HG02973 (cell line): ENCODE data around the gene ZDHHC9.
"Not testable (repeated sequence)": the region's sequence is repeated elsewhere in the genome, so short reads cannot be mapped to it uniquely, and the experiment has no call there.

Experiments used
- ATAC-seq: cut with Tn5 transposase; IDR thresholded peaks from one replicate; pipeline ENCODE4 v1.9.1; 2021; ENCODE audit warnings: moderate library complexity; ENCODE audit not compliant: unreplicated experiment

The ZDHHC9 gene

DNA sequence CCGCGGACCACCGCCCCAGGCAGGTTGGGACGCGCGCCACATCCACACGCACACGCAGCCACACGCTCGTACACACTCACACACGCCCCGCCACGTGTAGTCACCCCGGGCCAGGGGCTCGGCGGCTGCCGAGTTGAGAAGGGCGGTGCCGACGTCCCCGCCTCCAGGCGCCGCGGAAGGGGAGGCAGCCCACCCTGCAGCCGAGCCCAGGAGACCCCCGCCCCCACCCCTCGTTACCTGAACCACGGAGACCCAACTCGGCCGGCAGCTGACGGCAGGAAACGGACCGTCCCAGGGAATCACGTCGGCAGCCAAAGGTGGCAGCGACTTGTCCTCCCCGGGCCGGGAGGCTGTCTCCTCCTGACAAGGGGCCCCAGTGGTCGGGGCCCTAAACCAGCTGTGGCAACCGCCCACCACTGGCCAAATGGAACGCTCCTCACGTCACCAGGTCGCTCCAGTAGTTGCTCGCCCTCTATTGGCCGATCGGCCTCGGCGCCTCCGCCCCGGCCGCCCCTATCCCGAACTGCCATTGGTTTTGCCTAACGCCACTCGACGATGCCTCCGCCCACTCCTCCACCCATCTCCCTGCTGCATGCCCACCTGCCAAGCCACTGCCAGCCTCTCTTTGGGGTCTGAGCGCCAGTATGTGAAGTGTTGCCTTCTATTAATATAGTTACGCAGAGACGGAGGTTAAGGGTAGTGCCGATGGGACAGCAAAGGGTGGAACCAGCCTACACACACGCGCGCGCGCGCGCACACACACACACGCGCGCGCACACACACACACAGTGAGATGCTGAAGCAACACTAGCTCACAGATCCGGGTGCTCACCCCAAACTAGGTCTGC, at the start of gene ZDHHC9:
Gene ZDHHC9, minus strand, starts transcription at position 428 of the 848 bp plus-strand sequence. CDS start 1,941 bp downstream, outside the sequence.
- peak; percentile 99 for ATAC-seq

GRCh38 chrX:129877401-129877800, 33.7 kb upstream of the ZDHHC9 start:
- ATAC-seq, result no peak

DNA sequence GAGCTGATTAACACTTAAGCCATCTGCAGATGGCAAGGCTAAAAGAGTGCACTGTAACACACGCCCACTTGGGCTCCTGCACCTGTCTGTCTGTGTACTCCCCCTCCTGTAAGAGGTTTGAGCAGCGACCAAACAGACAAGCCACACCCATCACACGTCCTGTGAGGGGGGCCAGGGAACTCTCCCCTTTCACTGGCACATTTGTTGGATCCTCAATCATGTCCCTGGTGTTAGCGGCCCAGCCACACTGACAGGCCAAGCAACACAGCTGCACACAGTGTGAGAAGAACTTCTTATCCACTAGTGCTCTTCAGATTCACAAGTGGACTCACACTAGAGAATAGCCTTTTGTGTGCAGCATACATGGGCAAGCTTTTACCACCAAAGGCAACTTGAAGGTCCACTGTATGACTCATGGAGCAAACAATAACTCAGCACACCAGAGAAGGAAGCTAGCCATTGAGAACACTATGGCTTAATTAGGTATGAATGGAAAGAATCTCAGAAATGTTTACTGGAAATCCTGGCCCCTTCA, 33.2 kb upstream of the ZDHHC9 start:
- no peak for ATAC-seq

DNA sequence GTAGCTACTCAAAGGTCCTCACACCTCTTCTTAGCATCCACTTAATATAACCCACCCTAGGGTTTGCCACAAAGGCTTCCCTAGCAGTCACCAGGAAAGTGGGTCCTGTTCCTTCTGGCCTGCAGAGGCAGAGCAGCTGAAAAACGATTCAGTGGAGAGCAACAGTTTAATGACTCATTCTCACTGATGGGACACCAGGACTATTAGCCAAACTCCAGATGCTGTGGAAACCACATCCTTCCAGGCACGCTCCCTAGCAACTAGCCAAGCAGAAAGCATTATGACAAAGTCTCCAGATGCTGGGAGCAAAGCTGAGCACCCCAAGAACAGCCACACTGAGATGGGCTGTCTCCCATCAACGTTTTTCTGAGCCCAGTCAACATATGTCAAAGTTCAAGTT, 32.0 kb upstream of the ZDHHC9 start:
- no peak for ATAC-seq

DNA sequence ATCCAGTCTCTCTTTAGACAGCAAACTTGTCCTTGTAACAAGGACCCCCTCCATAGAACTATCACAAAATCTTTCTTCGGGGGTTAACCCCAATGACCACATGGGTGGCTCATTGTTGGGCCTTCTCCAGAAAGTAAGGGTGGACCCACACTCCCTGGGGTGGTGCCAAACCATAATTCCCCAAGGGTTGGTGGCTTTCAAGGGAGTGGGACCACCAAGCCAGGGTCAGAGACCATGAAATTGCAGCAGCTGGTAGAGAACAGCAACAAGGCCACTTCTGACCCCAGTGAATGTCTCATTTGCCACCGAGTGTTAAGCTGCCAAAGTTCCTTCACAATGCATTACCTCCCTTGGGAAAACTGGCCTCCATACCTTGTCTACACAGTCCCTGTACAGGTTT, 28.8 kb upstream of the ZDHHC9 start:
- ATAC-seq, result no peak

DNA sequence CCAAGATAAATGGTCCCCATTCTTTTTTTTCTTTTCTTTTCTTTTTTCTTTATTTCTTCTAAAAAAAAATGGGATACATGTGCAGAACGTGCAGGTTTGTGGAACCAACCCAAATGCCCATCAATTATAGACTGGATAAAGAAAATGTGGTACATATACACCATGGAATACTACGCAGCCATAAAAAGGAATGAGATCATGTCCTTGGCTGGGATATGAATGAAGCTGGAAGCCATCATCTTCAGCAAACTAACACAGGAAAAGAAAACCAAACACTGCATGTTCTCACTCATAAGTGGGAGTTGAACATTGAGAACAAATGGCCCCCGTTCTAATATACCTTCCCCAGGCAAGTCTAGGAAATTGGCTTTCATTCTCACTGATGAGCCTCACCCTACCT, 22.6 kb upstream of the ZDHHC9 start:
- not testable (repeated sequence) for ATAC-seq

DNA sequence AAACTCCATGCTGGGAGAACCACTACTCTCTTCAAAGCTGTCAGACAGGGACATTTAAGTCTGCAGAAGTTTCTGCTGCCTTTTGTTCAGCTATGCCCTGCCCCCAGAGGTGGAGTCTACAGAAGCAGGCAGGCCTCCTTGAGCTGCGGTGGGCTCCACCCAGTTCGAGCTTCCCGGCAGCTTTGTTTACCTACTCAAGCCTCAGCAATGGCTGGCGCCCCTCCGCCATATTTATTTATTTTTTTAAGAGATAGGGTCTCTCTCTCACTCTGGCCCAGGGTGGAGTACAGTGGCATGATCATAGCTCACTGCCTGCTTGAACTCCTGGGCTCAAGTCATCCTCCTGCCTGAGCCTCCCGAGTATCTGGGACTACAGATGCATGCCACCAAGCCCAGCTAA, 15.4 kb upstream of the ZDHHC9 start:
- ATAC-seq, result not testable (repeated sequence)

DNA sequence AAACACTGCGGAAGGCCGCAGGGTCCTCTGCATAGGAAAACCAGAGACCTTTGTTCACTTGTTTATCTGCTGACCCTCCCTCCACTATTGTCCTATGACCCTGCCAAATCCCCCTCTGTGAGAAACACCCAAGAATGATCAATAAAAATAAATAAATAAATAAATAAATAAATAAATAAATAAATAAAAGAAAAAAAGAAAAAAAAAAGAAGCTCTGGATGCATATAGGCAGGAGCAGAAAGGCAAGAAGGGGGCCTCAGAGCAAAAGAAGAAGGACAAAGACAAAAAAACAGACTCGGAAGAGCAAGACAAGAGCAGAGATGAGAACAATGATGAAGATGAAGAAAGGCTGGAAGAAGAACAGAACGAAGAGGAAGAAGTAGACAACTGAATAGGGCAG, 8.1 kb upstream of the ZDHHC9 start:
- ATAC-seq, result not testable (repeated sequence)

GRCh38 chrX:129846716-129847115, 3.0 kb upstream of the ZDHHC9 start:
- ATAC-seq, result no peak

DNA sequence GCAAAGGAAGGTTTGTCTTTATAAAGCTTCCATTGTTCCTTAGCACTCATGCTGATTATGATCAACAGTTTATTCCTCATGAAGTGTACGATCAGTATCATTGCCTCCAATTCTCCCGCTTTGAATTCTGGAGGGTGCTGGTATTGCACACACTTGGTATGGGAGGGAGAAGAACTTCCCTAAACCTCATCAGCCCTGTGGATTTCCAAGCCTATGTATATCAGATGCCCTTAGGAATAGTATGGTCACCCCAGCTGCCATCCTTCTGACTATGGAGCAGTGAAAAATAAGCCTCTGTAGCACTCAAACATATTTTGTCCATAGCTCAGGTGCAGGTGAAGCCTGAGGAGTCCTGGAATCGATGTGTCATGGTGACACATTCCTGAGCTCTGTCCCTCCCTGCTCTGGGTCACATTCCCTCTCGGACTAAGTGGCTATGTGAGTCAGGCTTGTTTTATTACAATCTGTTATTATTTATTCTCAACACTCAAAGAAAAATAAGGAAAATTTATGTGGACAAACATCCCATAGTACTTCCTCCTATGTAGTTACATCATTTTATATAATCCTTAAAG, 2.0 kb upstream of the ZDHHC9 start:
- no peak for ATAC-seq

DNA sequence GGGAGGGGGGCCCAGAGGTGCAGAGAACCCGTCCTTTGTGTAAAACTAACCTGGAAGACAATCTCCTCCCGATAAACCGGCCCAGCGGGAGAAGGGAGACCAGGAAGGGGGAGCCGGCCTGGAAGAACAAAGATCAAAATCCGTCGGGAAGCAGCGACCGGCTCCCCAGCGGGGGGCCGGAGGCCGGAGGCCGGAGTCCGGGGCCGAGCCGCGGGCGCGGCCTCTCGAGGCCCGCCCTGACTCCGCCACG, 552 bp downstream of the ZDHHC9 start:
- no peak for ATAC-seq

DNA sequence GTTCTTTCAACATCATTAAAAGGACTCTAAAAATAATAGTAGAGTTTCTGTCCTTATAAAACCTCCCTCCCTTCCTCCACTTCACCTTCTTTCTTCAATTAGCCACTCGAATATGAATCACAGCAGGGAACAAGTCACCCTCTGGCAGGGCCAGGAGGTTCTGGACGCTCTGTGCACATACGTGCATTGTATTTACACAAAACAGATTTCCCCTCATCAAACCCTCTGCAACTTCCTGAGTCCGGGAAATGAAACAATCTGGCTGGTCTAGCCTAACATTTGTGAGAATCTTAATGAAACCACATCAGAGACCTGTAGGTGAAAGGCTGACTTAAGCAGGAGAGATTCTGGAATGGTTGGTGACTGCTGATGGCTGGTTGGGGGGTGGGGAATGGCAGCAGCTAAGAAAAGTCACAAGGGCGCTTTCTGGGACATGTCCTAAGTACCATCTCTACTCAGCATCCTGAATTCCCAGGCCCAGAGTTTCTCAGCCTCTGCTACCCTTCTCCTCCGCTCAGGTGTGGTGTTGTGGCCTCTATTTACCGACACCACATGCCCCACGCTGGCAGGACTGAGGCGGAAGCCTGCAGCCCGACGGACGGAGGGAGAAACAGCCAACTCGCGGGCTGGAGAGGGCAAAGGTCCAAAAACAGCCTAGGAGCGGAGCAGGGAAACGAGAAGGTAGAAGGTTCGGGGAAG, 1.0 kb downstream of the ZDHHC9 start:
- no peak for ATAC-seq

DNA sequence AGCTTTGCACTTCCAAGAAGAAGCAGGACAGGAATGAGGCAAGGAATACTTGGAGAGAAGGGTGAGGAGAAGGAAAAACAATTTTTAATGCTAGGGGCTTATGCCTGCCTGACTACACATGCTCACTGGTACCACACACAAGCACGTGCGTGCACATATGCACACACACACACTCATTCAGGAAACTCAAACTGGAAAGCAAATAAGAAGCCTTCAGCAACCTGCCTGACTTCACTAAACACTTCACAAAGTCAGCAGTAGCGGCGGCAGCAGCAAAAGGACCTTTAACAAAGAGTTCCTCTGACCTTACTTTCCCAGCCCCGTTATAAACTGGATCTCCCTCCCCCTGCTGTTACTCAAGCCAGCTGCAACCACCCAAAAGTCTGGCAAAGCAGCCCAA, 3.3 kb downstream of the ZDHHC9 start:
- no peak for ATAC-seq

DNA sequence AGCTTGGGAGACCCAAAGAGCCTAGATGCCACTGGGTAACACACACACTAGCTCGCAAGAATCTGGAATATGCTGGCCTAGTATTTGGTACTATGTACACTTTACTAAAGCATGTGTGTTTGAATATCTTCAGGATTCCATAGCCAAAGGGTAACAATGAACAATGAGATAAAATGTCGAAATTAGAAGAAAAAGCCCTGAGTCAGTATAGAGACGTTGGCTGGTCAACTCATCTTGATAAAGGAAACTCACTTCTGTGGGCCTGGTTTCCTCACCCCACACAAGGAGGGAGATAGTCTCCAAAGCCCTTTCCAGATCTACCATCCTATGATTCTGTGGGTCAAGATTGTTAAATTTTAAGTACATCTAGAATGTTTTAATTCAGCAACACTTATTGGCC, 6.9 kb downstream of the ZDHHC9 start:
- ATAC-seq, result no peak

DNA sequence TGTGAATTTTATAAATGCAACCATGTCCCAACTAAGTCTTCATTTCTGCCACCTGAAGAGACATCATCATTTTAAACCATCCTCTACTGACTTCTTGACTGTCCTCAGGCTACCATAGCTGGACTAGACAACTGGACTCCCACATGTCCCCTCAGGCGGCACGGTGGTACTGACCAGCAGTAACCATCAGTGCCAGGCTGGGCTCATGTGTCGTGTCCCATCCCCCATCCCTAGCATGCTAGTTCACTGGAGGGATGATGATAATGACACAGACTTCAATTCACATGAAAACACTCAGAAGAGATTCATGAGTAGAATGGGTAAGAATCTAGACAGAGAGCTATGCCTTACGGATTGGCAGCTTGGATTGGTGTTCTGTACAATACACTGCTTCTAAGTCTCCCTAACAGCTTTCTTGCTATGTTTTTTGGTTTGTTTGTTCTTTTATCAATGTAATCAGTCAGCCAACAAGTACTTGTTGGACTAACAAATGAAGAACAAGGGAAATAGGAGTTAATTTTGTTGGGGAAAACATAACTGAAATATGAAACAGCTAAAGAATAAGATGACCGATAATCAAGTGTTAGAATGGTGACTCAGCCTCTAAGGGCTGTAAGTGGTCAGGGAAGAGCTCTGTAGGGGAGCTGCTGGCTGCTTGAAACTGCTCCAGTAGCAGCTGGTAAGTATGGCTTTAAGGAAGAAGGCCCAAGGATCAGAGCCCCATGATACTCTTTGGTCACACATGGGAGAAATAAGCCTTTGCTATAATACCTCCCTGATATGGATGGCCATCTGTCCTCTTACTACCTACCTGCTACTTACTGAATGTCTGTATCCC, 10.3 kb downstream of the ZDHHC9 start:
- no peak for ATAC-seq

- ATAC-seq, result no peak
Measured at GRCh38 chrX:129831091-129831885, 12.4 kb downstream of the ZDHHC9 start.

DNA sequence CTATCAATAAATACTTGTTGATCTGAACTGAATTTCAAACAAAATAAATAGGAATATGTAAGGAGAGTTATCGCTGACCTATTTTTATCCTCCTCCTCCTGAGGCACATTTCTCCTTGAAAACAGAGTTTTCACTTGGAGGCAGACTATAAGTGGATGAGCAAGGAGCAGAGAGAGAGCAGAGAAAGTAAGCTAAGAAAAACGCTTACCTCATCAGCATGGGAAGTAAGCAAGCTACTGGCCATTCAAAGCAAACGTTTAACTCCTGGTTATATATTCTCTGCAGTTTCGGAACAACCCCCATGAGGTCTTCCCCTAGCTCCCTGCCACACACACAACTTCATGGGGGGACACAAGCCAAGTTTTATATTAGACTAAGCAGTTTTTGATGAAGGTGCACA, 13.2 kb downstream of the ZDHHC9 start:
- ATAC-seq, result no peak

- ATAC-seq, result no peak
Measured at GRCh38 chrX:129825746-129826505, 17.8 kb downstream of the ZDHHC9 start.

DNA sequence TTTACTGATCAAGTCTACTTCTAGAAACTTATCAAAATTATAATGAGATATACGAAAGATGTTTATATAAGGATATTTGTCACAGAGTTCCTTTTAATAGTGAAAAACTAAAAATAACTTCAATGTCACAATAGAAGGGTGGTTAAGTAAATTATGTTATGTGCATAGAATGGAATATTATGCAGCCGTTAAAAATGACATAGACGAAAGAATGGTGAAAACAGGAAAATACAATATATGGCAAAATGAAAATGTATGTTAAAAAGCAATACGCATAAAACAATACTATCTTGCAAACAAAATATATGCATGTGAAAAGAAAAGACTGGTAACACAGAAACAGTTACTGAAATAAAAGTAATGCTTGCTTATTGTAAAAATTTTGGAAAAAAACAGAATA, 19.1 kb downstream of the ZDHHC9 start:
- no peak for ATAC-seq

GRCh38 chrX:129823522-129823921, 20.2 kb downstream of the ZDHHC9 start:
- no peak for ATAC-seq
